Peyer's patch (tissue), 4 donors: ENCODE measurements around the gene SLC30A9. TPM values are rescaled to one million over a fixed set of nuclear protein-coding genes. Genes with fewer than 3 reads are reported as not detected.

Experiments
- DNase-seq, 3 donors: peaks; one replicate each; pipeline ENCODE4 v3.0.0-alpha.2; 2017 to 2019
- H3K27ac ChIP-seq, 4 donors: fragments of 200-600 bp; sonication (generic); one replicate each; pipeline ENCODE4 v1.5.1; 2016 to 2019
- H3K27me3 ChIP-seq, 2 donors: fragments of 200-600 bp; sonication (generic); one replicate each; pipeline ENCODE4 v1.5.1; 2019
- H3K36me3 ChIP-seq, 3 donors: fragments of 200-600 bp; sonication (generic); one replicate each; pipeline ENCODE4 v1.5.1; 2016 to 2019
- H3K4me1 ChIP-seq, 4 donors: fragments of 200-600 bp; sonication (generic); one replicate each; pipeline ENCODE4 v1.5.1; 2016 to 2019
- H3K4me3 ChIP-seq, 4 donors: fragments of 200-600 bp; sonication (generic); 1 replicate in 3 of 4; 2 replicates in 1 of 4; pipeline ENCODE4 v1.5.1; 2016 to 2019; ENCODE audit warnings: mild to moderate bottlenecking in 1 of 4
- H3K9me3 ChIP-seq, 4 donors: fragments of 200-600 bp; sonication (generic); one replicate each; pipeline ENCODE4 v1.5.1; 2016 to 2019; ENCODE audit warnings: mild to moderate bottlenecking in 1 of 4
- POLR2A ChIP-seq, 2 donors: fragments of 450-650 bp; IDR thresholded peaks; one replicate each; pipeline ENCODE4 v1.5.1; 2017; ENCODE audit warnings: antibody characterized with exemption in 2 of 2, mild to moderate bottlenecking in 2 of 2, moderate library complexity in 2 of 2
- total RNA-seq, 4 donors: library from RNA; depleted of rRNA; stranded (reverse); fragments of >200 nt; gene quantifications; one replicate each; pipeline ENCODE4 v1.1.0, GENCODE V29; 2016
- TF ChIP-seq, protein P1 (sequence below), 6 experiments: fragments of 450-650 bp in 4 of 6; fragments of 200-600 bp in 2 of 6; sonication (generic) in 1 of 6; IDR thresholded peaks; one replicate each; pipeline ENCODE4 v1.5.1; 2017 to 2019; ENCODE audit warnings: antibody characterized with exemption in 6 of 6, mild to moderate bottlenecking in 3 of 6, moderate library complexity in 1 of 6

The SLC30A9 gene
- total RNA-seq, 4 donors from 2014 or later: 51.3 to 61.1 (median 56.6) TPM

GRCh38 chr4:42133006-42133405, 142.7 kb downstream of the SLC30A9 start:
- H3K36me3 ChIP-seq: no peaks in the 10 kb centered on the region
- H3K9me3 ChIP-seq: no peaks in the 10 kb centered on the region
- no peak for TF ChIP-seq POLR2A (IDR thresholded peaks at IDR 0.05)
- TF ChIP-seq, protein P1, sequence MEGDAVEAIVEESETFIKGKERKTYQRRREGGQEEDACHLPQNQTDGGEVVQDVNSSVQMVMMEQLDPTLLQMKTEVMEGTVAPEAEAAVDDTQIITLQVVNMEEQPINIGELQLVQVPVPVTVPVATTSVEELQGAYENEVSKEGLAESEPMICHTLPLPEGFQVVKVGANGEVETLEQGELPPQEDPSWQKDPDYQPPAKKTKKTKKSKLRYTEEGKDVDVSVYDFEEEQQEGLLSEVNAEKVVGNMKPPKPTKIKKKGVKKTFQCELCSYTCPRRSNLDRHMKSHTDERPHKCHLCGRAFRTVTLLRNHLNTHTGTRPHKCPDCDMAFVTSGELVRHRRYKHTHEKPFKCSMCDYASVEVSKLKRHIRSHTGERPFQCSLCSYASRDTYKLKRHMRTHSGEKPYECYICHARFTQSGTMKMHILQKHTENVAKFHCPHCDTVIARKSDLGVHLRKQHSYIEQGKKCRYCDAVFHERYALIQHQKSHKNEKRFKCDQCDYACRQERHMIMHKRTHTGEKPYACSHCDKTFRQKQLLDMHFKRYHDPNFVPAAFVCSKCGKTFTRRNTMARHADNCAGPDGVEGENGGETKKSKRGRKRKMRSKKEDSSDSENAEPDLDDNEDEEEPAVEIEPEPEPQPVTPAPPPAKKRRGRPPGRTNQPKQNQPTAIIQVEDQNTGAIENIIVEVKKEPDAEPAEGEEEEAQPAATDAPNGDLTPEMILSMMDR (IDR thresholded peaks at IDR 0.05): no peak
- no peaks in the 10 kb centered on the region for H3K4me1 ChIP-seq
- no peak overlapping the region for H3K27ac ChIP-seq
- DNase-seq: no peak
- no peaks in the 10 kb centered on the region for H3K27me3 ChIP-seq
- H3K4me3 ChIP-seq: no peak overlapping the region

DNA sequence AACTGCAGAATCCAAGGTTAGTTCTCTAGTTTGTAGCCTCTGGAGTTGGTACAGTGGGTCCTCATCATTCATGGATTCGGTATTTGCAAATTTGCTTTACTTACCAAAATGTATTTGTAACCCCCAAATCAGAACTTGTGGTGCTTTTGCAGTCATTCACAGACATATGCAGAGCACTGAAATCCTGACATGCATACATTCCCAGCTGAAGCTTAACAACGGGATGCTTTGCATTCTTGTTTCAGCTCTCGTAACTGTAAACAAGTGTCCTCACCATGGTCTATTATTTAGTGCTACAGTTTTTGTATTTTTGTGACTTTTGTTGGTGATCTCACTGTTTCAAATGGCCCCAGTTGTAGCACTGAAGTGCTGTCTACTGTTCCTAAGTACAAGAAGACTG, 146.0 kb downstream of the SLC30A9 start:
- H3K27ac ChIP-seq: no peak overlapping the region
- no peak for TF ChIP-seq POLR2A (IDR thresholded peaks at IDR 0.05)
- TF ChIP-seq, protein P1 (IDR thresholded peaks at IDR 0.05): no peak
- no peak for DNase-seq
- H3K4me3 ChIP-seq: no peak overlapping the region
- no peaks in the 10 kb centered on the region for H3K4me1 ChIP-seq
- no peaks in the 10 kb centered on the region for H3K27me3 ChIP-seq
- H3K36me3 ChIP-seq: no peaks in the 10 kb centered on the region
- H3K9me3 ChIP-seq: no peaks in the 10 kb centered on the region

Other genes with a start within 250 kb of the SLC30A9 start
- gene PHOX2B, start 241.8 kb upstream of the SLC30A9 start, total RNA-seq: 1 to 10 TPM in 1 of 4 donors, under 1 TPM in 1, not detected in 2; 0.80 to 1.5 TPM
- 10 to 100 TPM; 18.2 to 67.4 (median 46.7) TPM for gene TMEM33, start 55.1 kb upstream of the SLC30A9 start, total RNA-seq
- under 1 TPM in 2 of 4 donors, not detected in 2; 0.19 to 0.53 TPM for gene DCAF4L1, start 8.8 kb upstream of the SLC30A9 start, total RNA-seq
- gene BEND4, start 162.1 kb downstream of the SLC30A9 start, total RNA-seq: 1 to 10 TPM in 2 of 4 donors, under 1 TPM in 2; 0.47 to 7.4 (median 1.3) TPM